H1 (cell line): ENCODE measurements around the gene CFAP92. TPM values are rescaled to one million over a fixed set of nuclear protein-coding genes. Genes with fewer than 3 reads are reported as not detected.

Experiments used
- CTCF ChIA-PET: fragments of 300-600 bp; sonication (Branson Sonifier 250); formaldehyde crosslinking; loops from one replicate; lab custom pipeline; 2021; ENCODE audit not compliant: partially characterized antibody; lab: Charles Lee
- POLR2A ChIA-PET: fragments of 300-600 bp; sonication (Branson Sonifier 250); formaldehyde crosslinking; loops from one replicate; lab custom pipeline; 2021; ENCODE audit warnings: inconsistent platforms; ENCODE audit not compliant: partially characterized antibody; lab: Charles Lee
- DNase-seq, 2 experiments: peaks; one replicate each; pipeline versions ENCODE4 v3.0.0 to v3.0.0-alpha.2; 2010 to 2022; ENCODE audit warnings: low spot score in 2 of 2, low read depth in 1 of 2, mixed read lengths in 1 of 2
- FAIRE-seq: peaks from 2 replicates; lab custom pipeline; 2011; peaks lifted over from hg19 to GRCh38; lab: Jason Lieb, UNC
- H2AFZ ChIP-seq: 2 replicates; pipeline ENCODE4 v1.8.1; 2012; ENCODE audit warnings: low read length, inconsistent platforms
- H2AK5ac ChIP-seq: 2 replicates; pipeline ENCODE4 v1.6.1; 2013; ENCODE audit warnings: low read depth, low read length
- H2BK120ac ChIP-seq: replicated peaks from 2 replicates; pipeline ENCODE3; 2013; ENCODE audit warnings: low read depth, low read length, inconsistent platforms
- H2BK12ac ChIP-seq: 2 replicates; pipeline ENCODE4 v1.6.1; 2013; ENCODE audit warnings: low read depth, low read length
- H2BK15ac ChIP-seq: 2 replicates; pipeline ENCODE4 v1.6.1; 2013; ENCODE audit warnings: low read length
- H2BK20ac ChIP-seq: 2 replicates; pipeline ENCODE4 v1.6.1; 2013; ENCODE audit warnings: low read length
- H2BK5ac ChIP-seq: 2 replicates; pipeline ENCODE4 v1.6.1; 2013; ENCODE audit warnings: low read depth, low read length
- H3K14ac ChIP-seq: 2 replicates; pipeline ENCODE4 v1.6.1; 2013; ENCODE audit warnings: inconsistent platforms; ENCODE audit not compliant: insufficient read length
- H3K18ac ChIP-seq: 2 replicates; pipeline ENCODE4 v1.6.1; 2013; ENCODE audit warnings: low read length; ENCODE audit errors: extremely low read depth
- H3K23ac ChIP-seq: 2 replicates; pipeline ENCODE4 v1.6.1; 2013; ENCODE audit warnings: inconsistent platforms; ENCODE audit not compliant: insufficient read length
- H3K23me2 ChIP-seq: 2 replicates; pipeline ENCODE4 v1.6.1; 2013; ENCODE audit warnings: low read depth, low read length
- H3K27ac ChIP-seq: 2 replicates; pipeline ENCODE4 v1.6.1; 2011; ENCODE audit warnings: low read depth, low read length, inconsistent platforms
- H3K27me3 ChIP-seq, 4 experiments: replicated peaks in 1 of 4; 1 replicate in 1 of 4; 2 replicates in 3 of 4; pipeline versions ENCODE4 v1.6.1 to v1.8.1; 2011 to 2013; ENCODE audit warnings: low read length in 3 of 4, mild to moderate bottlenecking in 3 of 4, inconsistent platforms in 2 of 4, mixed read lengths in 2 of 4, moderate library complexity in 1 of 4; ENCODE audit not compliant: control insufficient read depth in 3 of 4, insufficient read depth in 3 of 4; ENCODE audit errors: extremely low read depth in 1 of 4
- H3K36me3 ChIP-seq, 4 experiments: 2 replicates each; pipeline versions ENCODE4 v1.6.1 to v1.8.1; 2011 to 2013; ENCODE audit warnings: mild to moderate bottlenecking in 4 of 4, low read length in 3 of 4, moderate library complexity in 2 of 4, control low read depth in 1 of 4, inconsistent platforms in 1 of 4; ENCODE audit not compliant: insufficient read depth in 4 of 4, control insufficient read depth in 2 of 4
- H3K4ac ChIP-seq: replicated peaks from 2 replicates; pipeline ENCODE3; 2013; ENCODE audit warnings: low read length, low read depth, mixed read lengths, inconsistent platforms; ENCODE audit not compliant: insufficient read length
- H3K4me1 ChIP-seq, 4 experiments: replicated peaks in 1 of 4; 1 replicate in 1 of 4; 2 replicates in 3 of 4; pipeline versions ENCODE4 v1.6.1 to v1.8.1; 2011 to 2013; ENCODE audit warnings: low read length in 3 of 4, inconsistent platforms in 2 of 4, mixed read lengths in 1 of 4; ENCODE audit not compliant: insufficient read depth in 4 of 4, control insufficient read depth in 3 of 4
- H3K4me2 ChIP-seq, 2 experiments: 2 replicates each; pipeline versions ENCODE4 v1.6.1 to v1.8.1; 2011 to 2013; ENCODE audit warnings: low read depth in 2 of 2, low read length in 2 of 2, control low read depth in 1 of 2, inconsistent platforms in 1 of 2, mild to moderate bottlenecking in 1 of 2; ENCODE audit not compliant: insufficient read depth in 1 of 2
- H3K4me3 ChIP-seq, 4 experiments: fragments of 200-600, 300-600 bp in 1 of 4; sonication (generic), shearing (Covaris generic), sonication (Bioruptor Twin) in 1 of 4; 2 replicates each; pipeline versions ENCODE4 v1.5.1 to v1.8.1; 2011 to 2016; ENCODE audit warnings: low read length in 4 of 4, low read depth in 3 of 4, control low read depth in 2 of 4, inconsistent platforms in 2 of 4, mild to moderate bottlenecking in 2 of 4, mixed read lengths in 1 of 4, moderate library complexity in 1 of 4; ENCODE audit not compliant: insufficient read depth in 2 of 4; ENCODE audit errors: extremely low read depth in 1 of 4
- H3K56ac ChIP-seq: replicated peaks from 2 replicates; pipeline ENCODE3; 2013; ENCODE audit warnings: low read depth, mild to moderate bottlenecking, mixed read lengths, low read length, inconsistent platforms; ENCODE audit not compliant: insufficient read length
- H3K79me1 ChIP-seq: 2 replicates; pipeline ENCODE4 v1.6.1; 2013; ENCODE audit warnings: low read depth, low read length, control low read depth
- H3K79me2 ChIP-seq, 2 experiments: 2 replicates each; pipeline versions ENCODE4 v1.6.1 to v1.8.1; 2012 to 2013; ENCODE audit warnings: low read length in 2 of 2, mild to moderate bottlenecking in 2 of 2, inconsistent platforms in 1 of 2; ENCODE audit not compliant: insufficient read depth in 2 of 2, control insufficient read depth in 1 of 2
- H3K9ac ChIP-seq, 4 experiments: replicated peaks in 1 of 4; 1 replicate in 1 of 4; 2 replicates in 3 of 4; pipeline versions ENCODE4 v1.6.1 to v1.8.1; 2011 to 2013; ENCODE audit warnings: low read depth in 3 of 4, low read length in 3 of 4, control low read depth in 2 of 4, mild to moderate bottlenecking in 2 of 4, moderate library complexity in 2 of 4, inconsistent platforms in 1 of 4; ENCODE audit errors: extremely low read depth in 1 of 4
- H3K9me3 ChIP-seq, 2 experiments: 2 replicates each; pipeline versions ENCODE4 v1.6.1 to v1.8.1; 2012 to 2013; ENCODE audit warnings: mild to moderate bottlenecking in 2 of 2, moderate library complexity in 2 of 2, control low read depth in 1 of 2, inconsistent platforms in 1 of 2, low read depth in 1 of 2, low read length in 1 of 2, mixed read lengths in 1 of 2; ENCODE audit not compliant: insufficient read depth in 2 of 2
- H4K20me1 ChIP-seq, 2 experiments: replicated peaks in 1 of 2; 2 replicates each; pipeline versions ENCODE3 to v1.8.1; 2011 to 2013; ENCODE audit warnings: inconsistent platforms in 2 of 2, low read length in 2 of 2, mild to moderate bottlenecking in 1 of 2; ENCODE audit not compliant: insufficient read depth in 2 of 2, control insufficient read depth in 1 of 2
- H4K5ac ChIP-seq: 2 replicates; pipeline ENCODE4 v1.6.1; 2013; ENCODE audit warnings: low read length, low read depth, mixed read lengths, inconsistent platforms; ENCODE audit not compliant: insufficient read length
- H4K8ac ChIP-seq: 2 replicates; pipeline ENCODE4 v1.8.0; 2013; ENCODE audit warnings: mild to moderate bottlenecking, moderate library complexity, low read length, inconsistent platforms; ENCODE audit not compliant: insufficient read depth; ENCODE audit errors: extremely low read depth
- H4K91ac ChIP-seq: replicated peaks from 2 replicates; pipeline ENCODE3; 2013; ENCODE audit warnings: low read length, mixed read lengths, inconsistent platforms; ENCODE audit not compliant: insufficient read length
- CEBPB ChIP-seq: IDR thresholded peaks from 2 replicates; pipeline ENCODE4 v1.6.1; 2012; ENCODE audit warnings: low read depth, low read length
- FOSL1 ChIP-seq: IDR thresholded peaks from 2 replicates; pipeline ENCODE4 v1.6.1; 2011; ENCODE audit warnings: mild to moderate bottlenecking, low read depth, low read length, moderate library complexity; ENCODE audit not compliant: insufficient read depth
- NRF1 ChIP-seq: IDR thresholded peaks from 2 replicates; pipeline ENCODE4 v1.6.1; 2011; ENCODE audit warnings: mild to moderate bottlenecking, low read depth, low read length, improper control_type of control experiment
- RAD21 ChIP-seq, 2 experiments: IDR thresholded peaks in 1 of 2; conservative IDR thresholded peaks in 1 of 2; 2 replicates each; pipeline ENCODE4 v1.6.1; 2011; ENCODE audit warnings: low read depth in 2 of 2, low read length in 2 of 2, improper control_type of control experiment in 1 of 2, inconsistent platforms in 1 of 2, mild to moderate bottlenecking in 1 of 2, moderate library complexity in 1 of 2
- SP2 ChIP-seq: IDR thresholded peaks from 2 replicates; pipeline ENCODE4 v1.6.1; 2012; ENCODE audit warnings: mild to moderate bottlenecking, low read length, inconsistent platforms
- WGBS, 2 experiments: shearing (Covaris generic) in 1 of 2; methylation state at CpG; one replicate each; pipeline versions ENCODE4 v1.1.6 to v1.1.7; 2013 to 2015; ENCODE audit warnings: low lambda C conversion rate in 2 of 2, mixed read lengths in 2 of 2, inconsistent platforms in 1 of 2, low coverage in 1 of 2, missing lambda C conversion rate in 1 of 2; ENCODE audit not compliant: insufficient replicate concordance in 2 of 2, insufficient coverage in 1 of 2, insufficient read length in 1 of 2; ENCODE audit errors: extremely low coverage in 1 of 2, missing lambda C conversion rate in 1 of 2; 5-methylcytosine and 5-hydroxymethylcytosine counted together
- polyA plus RNA-seq, 7 experiments: library from polyadenylated mRNA; depleted of rRNA in 3 of 7; stranded (reverse) in 5 of 7; unstranded in 2 of 7; fragments of >200 nt in 5 of 7; fragments of 200-250 nt in 2 of 7; gene quantifications; 1 replicate in 5 of 7; 2 replicates in 1 of 7; 4 replicates in 1 of 7; pipeline versions ENCODE4 v1.2.1 to v1.2.3, GENCODE V29; 2011 to 2013; ENCODE audit warnings: missing spikeins in 2 of 7, mixed read lengths in 2 of 7
- total RNA-seq: library from RNA; stranded (reverse); fragmentation: NEBNext Ultra II Directional; extraction: Animal tissue kit (Norgen Biotek cat#: 25700); gene quantifications from 2 replicates; pipeline ENCODE4 v1.2.1, GENCODE V29; 2021
- TF ChIP-seq, protein P1 (sequence below): IDR thresholded peaks from 2 replicates; pipeline ENCODE4 v1.6.1; 2012; ENCODE audit warnings: inconsistent platforms

The CFAP92 gene
- total and polyA plus RNA-seq, 2 of the 8 experiments (the other 6 are each of a cell fraction or from before 2014, with no cell fraction given), result 0.77 to 2.0 TPM

- Histone ChIP-seq H3K14ac (no peak overlapping the region), H2AFZ (no peak overlapping the region), H3K4me3 (no peak overlapping the region), H2BK120ac (no peak overlapping the region), H2BK20ac (no peak overlapping the region), H3K18ac (no peak overlapping the region), H3K4me2 (no peak overlapping the region), H3K36me3 (no peaks in the 10 kb centered on the region), H3K27me3 (no peaks in the 10 kb centered on the region), H3K79me1 (no peaks in the 10 kb centered on the region), H2BK5ac (no peak overlapping the region), H2BK15ac (no peak overlapping the region), H3K4ac (no peak overlapping the region), H2BK12ac (no peak overlapping the region), H4K8ac (no peak overlapping the region), H4K20me1 (peaks cover 0 to 2% of the 10 kb centered on the region in 2 experiments), H4K5ac (no peak overlapping the region), H3K23me2 (peaks cover 4% of the 10 kb centered on the region; the same call in 1 of the 2 replicates), H3K79me2 (no peaks in the 10 kb centered on the region), H3K56ac (no peak overlapping the region), H4K91ac (no peak overlapping the region), H3K9ac (no peak overlapping the region), H3K27ac (no peak overlapping the region), H3K4me1 (no peaks in the 10 kb centered on the region), H3K9me3 (no peaks in the 10 kb centered on the region), H3K23ac (no peak overlapping the region), H2AK5ac (no peak overlapping the region)
- no peak for FAIRE-seq
- 93% methylated on average over 5 of the region's 5 CpGs; no CpG with 5 or more reads in 1 of the 2 experiments for WGBS, 2 experiments
- no peak for DNase-seq
- POLR2A ChIA-PET, result no interaction called here
- TF ChIP-seq RAD21 (IDR thresholded peaks at IDR 0.05 in 1 of 2, conservative IDR thresholded peaks at IDR 0.05 in 1 of 2; ENCODE audit: low read depth in 2 of 2, low read length in 2 of 2) (no peak), NRF1 (no peak), SP2 (no peak), CEBPB (no peak), FOSL1 (no peak)
- TF ChIP-seq, protein P1, sequence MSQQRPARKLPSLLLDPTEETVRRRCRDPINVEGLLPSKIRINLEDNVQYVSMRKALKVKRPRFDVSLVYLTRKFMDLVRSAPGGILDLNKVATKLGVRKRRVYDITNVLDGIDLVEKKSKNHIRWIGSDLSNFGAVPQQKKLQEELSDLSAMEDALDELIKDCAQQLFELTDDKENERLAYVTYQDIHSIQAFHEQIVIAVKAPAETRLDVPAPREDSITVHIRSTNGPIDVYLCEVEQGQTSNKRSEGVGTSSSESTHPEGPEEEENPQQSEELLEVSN, result no peak
- CTCF ChIA-PET, result interaction anchor here (0.7 to 1.6 kb wide), 4 partner anchors 15 to 66 kb away, joined by 3 to 4 read pairs (median 3); no protein-coding TSS in a partner anchor
These were observed 19.8 kb downstream of the CFAP92 start for GRCh38 chr3:128973988-128974564.
